Trophoblast cell (in vitro differentiated cells and primary cell): ENCODE measurements around the gene MGP.

Experiments
- DNase-seq, 2 donors: peaks; one replicate each; pipeline ENCODE4 v3.0.0-alpha.2; 2016
- H2AFZ ChIP-seq: 2 replicates; pipeline ENCODE4 v1.6.1; 2013; ENCODE audit warnings: low read length, moderate library complexity, mild to moderate bottlenecking; ENCODE audit not compliant: insufficient read depth, poor library complexity
- H2AK5ac ChIP-seq: 2 replicates; pipeline ENCODE4 v1.6.1; 2013; ENCODE audit warnings: mild to moderate bottlenecking, low read length
- H2BK120ac ChIP-seq: 2 replicates; pipeline ENCODE4 v1.6.1; 2013; ENCODE audit warnings: low read length, mild to moderate bottlenecking, moderate library complexity; ENCODE audit not compliant: insufficient read depth, poor library complexity
- H2BK12ac ChIP-seq: 2 replicates; pipeline ENCODE4 v1.6.1; 2013; ENCODE audit warnings: mild to moderate bottlenecking, low read length, moderate library complexity
- H2BK5ac ChIP-seq: 2 replicates; pipeline ENCODE4 v1.6.1; 2013; ENCODE audit warnings: low read length, low read depth, moderate library complexity, mild to moderate bottlenecking; ENCODE audit not compliant: poor library complexity
- H3K14ac ChIP-seq: 2 replicates; pipeline ENCODE4 v1.6.1; 2013; ENCODE audit warnings: mild to moderate bottlenecking, low read length
- H3K18ac ChIP-seq: 2 replicates; pipeline ENCODE4 v1.6.1; 2013; ENCODE audit warnings: mild to moderate bottlenecking, low read length
- H3K23ac ChIP-seq: 2 replicates; pipeline ENCODE4 v1.6.1; 2013; ENCODE audit warnings: low read length
- H3K27ac ChIP-seq: 2 replicates; pipeline ENCODE4 v1.5.1; 2013; ENCODE audit warnings: low read depth, mild to moderate bottlenecking, inconsistent platforms, low read length, moderate library complexity
- H3K27me3 ChIP-seq: 2 replicates; pipeline ENCODE4 v1.6.1; 2013; ENCODE audit warnings: inconsistent platforms, mild to moderate bottlenecking, low read length, moderate library complexity; ENCODE audit not compliant: insufficient read depth
- H3K36me3 ChIP-seq, 2 experiments: 1 replicate in 1 of 2; 2 replicates in 1 of 2; pipeline ENCODE4 v1.6.1; 2013; ENCODE audit warnings: low read length in 2 of 2, mild to moderate bottlenecking in 2 of 2, moderate library complexity in 1 of 2; ENCODE audit not compliant: insufficient read depth in 2 of 2, control insufficient read depth in 1 of 2
- H3K4ac ChIP-seq: 2 replicates; pipeline ENCODE4 v1.6.1; 2013; ENCODE audit warnings: low read depth, mild to moderate bottlenecking, low read length, moderate library complexity
- H3K4me1 ChIP-seq, 2 experiments: 1 replicate in 1 of 2; 2 replicates in 1 of 2; pipeline ENCODE4 v1.6.1; 2013; ENCODE audit warnings: low read length in 2 of 2, mild to moderate bottlenecking in 2 of 2, moderate library complexity in 1 of 2; ENCODE audit not compliant: insufficient read depth in 2 of 2, control insufficient read depth in 1 of 2
- H3K4me2 ChIP-seq: 2 replicates; pipeline ENCODE4 v1.6.1; 2013; ENCODE audit warnings: inconsistent platforms, mild to moderate bottlenecking, low read length, moderate library complexity
- H3K4me3 ChIP-seq: 2 replicates; pipeline ENCODE4 v1.5.1; 2013; ENCODE audit warnings: mild to moderate bottlenecking, low read depth, low read length, inconsistent platforms
- H3K79me1 ChIP-seq: one replicate; pipeline ENCODE4 v1.6.1; 2013; ENCODE audit warnings: low read length
- H3K79me2 ChIP-seq: 2 replicates; pipeline ENCODE4 v1.6.1; 2013; ENCODE audit warnings: low read length, mild to moderate bottlenecking; ENCODE audit not compliant: control insufficient read depth, insufficient read depth, poor library complexity
- H3K9ac ChIP-seq: 2 replicates; pipeline ENCODE4 v1.6.1; 2013; ENCODE audit warnings: mild to moderate bottlenecking, low read length
- H3K9me3 ChIP-seq: 2 replicates; pipeline ENCODE4 v1.6.1; 2013; ENCODE audit warnings: low read depth, mild to moderate bottlenecking, control low read depth, inconsistent platforms, low read length; ENCODE audit not compliant: insufficient read depth
- H4K12ac ChIP-seq: 2 replicates; pipeline ENCODE4 v1.6.1; 2013; ENCODE audit warnings: low read depth, mild to moderate bottlenecking, low read length, moderate library complexity
- H4K8ac ChIP-seq: 2 replicates; pipeline ENCODE4 v1.6.1; 2013; ENCODE audit warnings: low read depth, mild to moderate bottlenecking, low read length, moderate library complexity
- H4K91ac ChIP-seq: one replicate; pipeline ENCODE4 v1.6.1; 2013; ENCODE audit warnings: low read depth, mild to moderate bottlenecking, low read length, moderate library complexity
- WGBS: extraction: QIAGEN DNeasy Blood & Tissue Kit; methylation state at CpG from one replicate; pipeline ENCODE4 v1.1.7; 2013; ENCODE audit warnings: missing lambda C conversion rate; ENCODE audit not compliant: insufficient read length, insufficient coverage; ENCODE audit errors: extremely low coverage; 5-methylcytosine and 5-hydroxymethylcytosine counted together

MGP gene

GRCh38 chr12:14839262-14839661 is 46.4 kb downstream of the MGP start:
- no peak overlapping the region for H3K14ac ChIP-seq
- H3K4me2 ChIP-seq, result no peak overlapping the region
- peaks cover 6 to 17% of the 10 kb centered on the region in 2 experiments for H3K4me1 ChIP-seq
- peaks cover 2% of the 10 kb centered on the region for H3K79me2 ChIP-seq
- H3K9ac ChIP-seq, result no peak overlapping the region
- H3K27ac ChIP-seq, result no peak overlapping the region
- no peak overlapping the region for H4K12ac ChIP-seq
- no peaks in the 10 kb centered on the region for H3K27me3 ChIP-seq
- H2BK120ac ChIP-seq, result no peak overlapping the region
- H3K79me1 ChIP-seq, result peaks cover 19% of the 10 kb centered on the region
- H3K4me3 ChIP-seq, result no peak overlapping the region
- no peak overlapping the region for H2BK5ac ChIP-seq
- DNase-seq, result no peak
- no peaks in the 10 kb centered on the region for H3K9me3 ChIP-seq
- no CpG with 5 or more reads among the region's 1 CpG for WGBS
- H4K8ac ChIP-seq, result no peak overlapping the region
- no peak overlapping the region for H3K18ac ChIP-seq
- no peak overlapping the region for H2AFZ ChIP-seq
- H3K23ac ChIP-seq, result no peak overlapping the region
- no peak overlapping the region for H2BK12ac ChIP-seq
- H3K36me3 ChIP-seq, result no peaks in the 10 kb centered on the region
- H3K4ac ChIP-seq, result no peak overlapping the region
- no peak overlapping the region for H4K91ac ChIP-seq
- H2AK5ac ChIP-seq, result no peak overlapping the region

GRCh38 chr12:14836336-14837210 is 49.1 kb downstream of the MGP start:
- H3K9ac ChIP-seq, result no peak overlapping the region
- no peaks in the 10 kb centered on the region for H3K79me2 ChIP-seq
- H2BK12ac ChIP-seq, result no peak overlapping the region
- H3K4me3 ChIP-seq, result no peak overlapping the region
- H3K18ac ChIP-seq, result no peak overlapping the region
- no peak overlapping the region for H3K4me2 ChIP-seq
- H3K36me3 ChIP-seq, result no peaks in the 10 kb centered on the region
- peak; percentile 92 to 97 for DNase-seq
- H3K79me1 ChIP-seq, result peaks cover 16% of the 10 kb centered on the region
- no peak overlapping the region for H2AK5ac ChIP-seq
- H4K91ac ChIP-seq, result peak overlapping the region; percentile 90
- no peak overlapping the region for H3K23ac ChIP-seq
- H3K4ac ChIP-seq, result no peak overlapping the region
- H3K9me3 ChIP-seq, result no peaks in the 10 kb centered on the region
- H2AFZ ChIP-seq, result no peak overlapping the region
- peak overlapping the region; percentile 68 for H3K27ac ChIP-seq
- H3K27me3 ChIP-seq, result no peaks in the 10 kb centered on the region
- H3K14ac ChIP-seq, result no peak overlapping the region
- peaks cover 6% of the 10 kb centered on the region in 2 experiments for H3K4me1 ChIP-seq
- no CpG with 5 or more reads among the region's 7 CpGs for WGBS
- H4K12ac ChIP-seq, result no peak overlapping the region
- H4K8ac ChIP-seq, result no peak overlapping the region
- H2BK5ac ChIP-seq, result peak overlapping the region; percentile 72
- peak overlapping the region; percentile 58 for H2BK120ac ChIP-seq

- Histone ChIP-seq H2BK12ac (no peak overlapping the region), H3K4me3 (no peak overlapping the region), H3K9me3 (no peaks in the 10 kb centered on the region), H3K9ac (no peak overlapping the region), H4K12ac (no peak overlapping the region), H3K4me1 (peaks cover 5 to 6% of the 10 kb centered on the region in 2 experiments), H3K79me1 (peaks cover 16% of the 10 kb centered on the region), H3K27ac (no peak overlapping the region), H2AK5ac (no peak overlapping the region), H3K14ac (no peak overlapping the region), H3K79me2 (no peaks in the 10 kb centered on the region), H2BK120ac (no peak overlapping the region), H3K18ac (no peak overlapping the region), H3K23ac (no peak overlapping the region), H3K27me3 (no peaks in the 10 kb centered on the region), H2AFZ (no peak overlapping the region), H3K4ac (no peak overlapping the region), H4K91ac (no peak overlapping the region), H3K4me2 (no peak overlapping the region), H4K8ac (no peak overlapping the region), H3K36me3 (no peaks in the 10 kb centered on the region), H2BK5ac (no peak overlapping the region)
- DNase-seq, result no peak
Observed at GRCh38 chr12:14834509-14834908, 51.1 kb downstream of the MGP start.

- no peak overlapping the region for H3K4me2 ChIP-seq
- no peak overlapping the region for H3K23ac ChIP-seq
- no peak overlapping the region for H3K4me3 ChIP-seq
- no peak overlapping the region for H4K91ac ChIP-seq
- no peak for DNase-seq
- no peak overlapping the region for H2AFZ ChIP-seq
- no peak overlapping the region for H3K27ac ChIP-seq
- no peak overlapping the region for H3K9ac ChIP-seq
- H3K4me1 ChIP-seq, result peaks cover 5 to 6% of the 10 kb centered on the region in 2 experiments
- H2BK5ac ChIP-seq, result no peak overlapping the region
- no peak overlapping the region for H2AK5ac ChIP-seq
- no peak overlapping the region for H4K12ac ChIP-seq
- no peak overlapping the region for H2BK120ac ChIP-seq
- no peak overlapping the region for H2BK12ac ChIP-seq
- no peak overlapping the region for H4K8ac ChIP-seq
- H3K18ac ChIP-seq, result no peak overlapping the region
- peaks cover 0 to under 1% of the 10 kb centered on the region in 2 experiments for H3K36me3 ChIP-seq
- H3K27me3 ChIP-seq, result no peaks in the 10 kb centered on the region
- peaks cover 16% of the 10 kb centered on the region for H3K79me1 ChIP-seq
- no CpG with 5 or more reads among the region's 1 CpG for WGBS
- H3K9me3 ChIP-seq, result no peaks in the 10 kb centered on the region
- H3K14ac ChIP-seq, result no peak overlapping the region
- H3K4ac ChIP-seq, result no peak overlapping the region
- H3K79me2 ChIP-seq, result no peaks in the 10 kb centered on the region
Observed at GRCh38 chr12:14833952-14834351, 51.7 kb downstream of the MGP start.
